Endothelial cell of umbilical vein (primary cell): ENCODE results near the gene IMPG1. TPM values are rescaled to one million over a fixed set of nuclear protein-coding genes. Genes with fewer than 3 reads are reported as not detected.

ENCODE experiments used
- BruUV-seq: library from RNA; stranded (reverse); fragments of 400-500 nt; replicated peaks from 2 replicates; lab custom pipeline; 2021; lab: Mats Ljungman, UMichigan
- CTCF ChIA-PET: fragments of 300-600, 350-600 bp; sonication (Branson Sonifier 250); formaldehyde crosslinking; loops from one replicate; lab custom pipeline; 2021; ENCODE audit warnings: antibody characterized with exemption, inconsistent platforms; lab: Charles Lee
- POLR2A ChIA-PET: fragments of 300-600, 350-600 bp; sonication (Branson Sonifier 250); formaldehyde crosslinking; loops from one replicate; lab custom pipeline; 2021; ENCODE audit warnings: antibody characterized with exemption, inconsistent platforms; lab: Charles Lee
- DNase-seq: peaks from one replicate; pipeline ENCODE4 v3.0.0-alpha.2; 2011; ENCODE audit warnings: low read depth, low spot score
- FAIRE-seq: peaks from 2 replicates; lab custom pipeline; 2011; peaks lifted over from hg19 to GRCh38; lab: Jason Lieb, UNC
- H2AFZ ChIP-seq: 2 replicates; pipeline ENCODE4 v1.6.0; 2012; ENCODE audit warnings: low read depth, low read length, control low read depth, inconsistent platforms
- H3K27ac ChIP-seq: 2 replicates; pipeline ENCODE4 v1.5.1; 2011; ENCODE audit warnings: low read depth, mild to moderate bottlenecking, control low read depth, low read length, moderate library complexity; ENCODE audit not compliant: insufficient read depth
- H3K27me3 ChIP-seq, 2 experiments: 2 replicates each; pipeline versions ENCODE4 v1.6.0 to v1.6.1; 2011; ENCODE audit warnings: low read length in 2 of 2, mixed read lengths in 1 of 2; ENCODE audit not compliant: control insufficient read depth in 2 of 2, insufficient read depth in 2 of 2
- H3K36me3 ChIP-seq, 2 experiments: 2 replicates in 1 of 2; 3 replicates in 1 of 2; pipeline ENCODE4 v1.5.1; 2011; ENCODE audit warnings: low read length in 2 of 2, mild to moderate bottlenecking in 1 of 2, moderate library complexity in 1 of 2; ENCODE audit not compliant: control insufficient read depth in 2 of 2, insufficient read depth in 2 of 2; ENCODE audit errors: extremely low read depth in 1 of 2
- H3K4me1 ChIP-seq: 3 replicates; pipeline ENCODE4 v1.5.1; 2011; ENCODE audit warnings: mild to moderate bottlenecking, low read length; ENCODE audit not compliant: control insufficient read depth, insufficient read depth; ENCODE audit errors: extremely low read depth
- H3K4me2 ChIP-seq: 2 replicates; pipeline ENCODE4 v1.6.1; 2011; ENCODE audit warnings: low read length, control low read depth, mixed read lengths; ENCODE audit not compliant: insufficient read depth
- H3K4me3 ChIP-seq, 3 experiments: fragments of 200-600 bp in 1 of 3; sonication (generic), shearing (Covaris generic) in 1 of 3; replicated peaks in 1 of 3; 2 replicates each; pipeline ENCODE4 v1.5.1; 2011 to 2016; ENCODE audit warnings: control low read depth in 3 of 3, low read length in 3 of 3, mild to moderate bottlenecking in 2 of 3, inconsistent platforms in 1 of 3, low read depth in 1 of 3, moderate library complexity in 1 of 3; ENCODE audit not compliant: insufficient read depth in 1 of 3
- H3K79me2 ChIP-seq: 2 replicates; pipeline ENCODE4 v1.6.0; 2012; ENCODE audit warnings: low read length, inconsistent platforms; ENCODE audit not compliant: control insufficient read depth, insufficient read depth
- H3K9ac ChIP-seq: replicated peaks from 2 replicates; pipeline ENCODE3; 2011; ENCODE audit warnings: low read length, control low read depth; ENCODE audit not compliant: insufficient read depth; ENCODE audit errors: extremely low read depth
- H3K9me1 ChIP-seq: replicated peaks from 3 replicates; pipeline ENCODE4 v1.6.0; 2011; ENCODE audit warnings: mild to moderate bottlenecking, low read length; ENCODE audit not compliant: control insufficient read depth, insufficient read depth; ENCODE audit errors: extremely low read depth
- H3K9me3 ChIP-seq: replicated peaks from 2 replicates; pipeline ENCODE4 v1.5.1; 2012; ENCODE audit warnings: low read length, inconsistent platforms; ENCODE audit not compliant: control insufficient read depth, insufficient read depth
- H4K20me1 ChIP-seq: replicated peaks from 2 replicates; pipeline ENCODE3; 2011; ENCODE audit warnings: mild to moderate bottlenecking, low read length; ENCODE audit not compliant: control insufficient read depth, insufficient read depth; ENCODE audit errors: extremely low read depth
- CTCF ChIP-seq, 2 donors: IDR thresholded peaks; 1 replicate in 1 of 2; 2 replicates in 1 of 2; pipeline ENCODE4 v1.5.1; 2011; ENCODE audit warnings: low read length in 2 of 2, mild to moderate bottlenecking in 2 of 2, moderate library complexity in 2 of 2, control low read depth in 1 of 2, inconsistent platforms in 1 of 2, low read depth in 1 of 2; ENCODE audit not compliant: insufficient read depth in 1 of 2; ENCODE audit errors: extremely low read depth in 1 of 2
- EZH2 ChIP-seq: IDR thresholded peaks from 2 replicates; pipeline ENCODE4 v1.6.1; 2012; ENCODE audit warnings: borderline replicate concordance, low read depth, mild to moderate bottlenecking, moderate library complexity, low read length, inconsistent platforms; ENCODE audit not compliant: severe bottlenecking
- FOS ChIP-seq: IDR thresholded peaks from 2 replicates; pipeline ENCODE4 v1.6.1; 2011; ENCODE audit warnings: mild to moderate bottlenecking, low read length, moderate library complexity, borderline replicate concordance; ENCODE audit not compliant: insufficient read depth
- GATA2 ChIP-seq: IDR thresholded peaks from 2 replicates; pipeline ENCODE4 v1.7.0; 2011; ENCODE audit warnings: low read depth, mild to moderate bottlenecking, moderate library complexity, mixed read lengths, low read length; ENCODE audit not compliant: insufficient read length, insufficient read depth
- JUN ChIP-seq: IDR thresholded peaks from 2 replicates; pipeline ENCODE4 v1.6.1; 2011; ENCODE audit warnings: borderline replicate concordance, low read depth; ENCODE audit not compliant: insufficient read length, insufficient read depth
- MYC ChIP-seq: IDR thresholded peaks from one replicate; pipeline ENCODE4 v1.6.1; 2011; ENCODE audit warnings: mild to moderate bottlenecking, low read depth, low read length
- POLR2A ChIP-seq: IDR thresholded peaks from 2 replicates; pipeline ENCODE4 v1.6.1; 2012; ENCODE audit warnings: low read depth, mild to moderate bottlenecking, control low read depth, low read length
- POLR2AphosphoS5 ChIP-seq: IDR thresholded peaks from 2 replicates; pipeline ENCODE4 v1.6.1; 2012; ENCODE audit warnings: low read depth, mild to moderate bottlenecking, control low read depth, low read length, moderate library complexity; ENCODE audit not compliant: insufficient read depth
- dilution Hi-C: fragments of 300-500 bp; cut with MboI; formaldehyde crosslinking; loops from one replicate; pipeline ENCODE4 v1.15.0; 2019; ENCODE audit warnings: low sequenced_read_pairs; ENCODE audit not compliant: extremely low pct_ligation_motif_present
- intact Hi-C: fragments of 100-400 bp; cut with micrococcal nuclease; formaldehyde crosslinking; loops from one replicate; pipeline ENCODE4 v1.10.0; 2022
- polyA plus RNA-seq, 4 experiments: library from polyadenylated mRNA; depleted of rRNA in 3 of 4; stranded (reverse) in 3 of 4; unstranded in 1 of 4; fragments of >200 nt; gene quantifications; 2 replicates each; pipeline versions ENCODE4 v1.2.1 to v1.2.3, GENCODE V29; 2011 to 2012; ENCODE audit warnings: missing spikeins in 1 of 4
- total RNA-seq: library from RNA; stranded (reverse); gene quantifications from 2 replicates; pipeline ENCODE4 v1.2.3, GENCODE V29; 2021
- TF ChIP-seq, protein P1 (sequence below): IDR thresholded peaks from 2 replicates; pipeline ENCODE4 v1.6.1; 2011; ENCODE audit not compliant: insufficient read depth, insufficient read length

Gene IMPG1
- total and polyA plus RNA-seq, 2 donors (not counting 3 experiments of a cell fraction or from before 2014, with no cell fraction given): not detected

GRCh38 chr6:75933387-75933975 lies 139.0 kb downstream of the IMPG1 start:
- H3K9me3 ChIP-seq: no peaks in the 10 kb centered on the region
- H2AFZ ChIP-seq: no peak overlapping the region
- no peak overlapping the region for H3K27ac ChIP-seq
- CTCF ChIA-PET: interaction anchor here (2.1 to 5.2 kb wide), 5 partner anchors 8 to 1529 kb away, joined by 7 to 105 read pairs (median 26); partner anchors contain the start of gene HTR1B
- intact Hi-C loops (no loop called here), dilution Hi-C loops (no loop called here)
- H3K27me3 ChIP-seq: no peaks in the 10 kb centered on the region
- POLR2A ChIA-PET: no interaction called here
- DNase-seq (no peak), FAIRE-seq (no peak)
- H3K4me3 ChIP-seq: no peak overlapping the region
- H3K36me3 ChIP-seq: no peaks in the 10 kb centered on the region
- no peaks in the 10 kb centered on the region for H3K79me2 ChIP-seq
- BruUV-seq: no TSS peak
- no peak overlapping the region for H3K4me2 ChIP-seq
- no peaks in the 10 kb centered on the region for H4K20me1 ChIP-seq
- H3K9me1 ChIP-seq: no peaks in the 10 kb centered on the region
- no peak overlapping the region for H3K9ac ChIP-seq
- TF ChIP-seq MYC (no peak), EZH2 (no peak), POLR2A (no peak), FOS (no peak), JUN (no peak), GATA2 (no peak), POLR2AphosphoS5 (no peak), CTCF (IDR thresholded peaks at IDR 0.05; ENCODE audit: extremely low read depth in 1 of 2, insufficient read depth in 1 of 2, low read depth in 1 of 2, low read length in 2 of 2) (no peak)
- TF ChIP-seq, protein P1, sequence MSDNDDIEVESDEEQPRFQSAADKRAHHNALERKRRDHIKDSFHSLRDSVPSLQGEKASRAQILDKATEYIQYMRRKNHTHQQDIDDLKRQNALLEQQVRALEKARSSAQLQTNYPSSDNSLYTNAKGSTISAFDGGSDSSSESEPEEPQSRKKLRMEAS: no peak
- peaks cover 4% of the 10 kb centered on the region for H3K4me1 ChIP-seq
